ENCODE measurements around the gene PRMT1.

Gene PRMT1

GRCh38 chr19:49658566-49659442 lies 18.3 kb upstream of the PRMT1 start:
- Histone ChIP-seq H3K9me3 (ENCODE audit: control insufficient read depth in 2 of 2, low read length in 2 of 2) (no peaks in the 10 kb centered on the region), H3K27ac (ENCODE audit: low read depth in 2 of 2, low read length in 2 of 2) (no peak overlapping the region), H3K36me3 (ENCODE audit: control insufficient read depth in 2 of 2, insufficient read depth in 2 of 2, low read length in 2 of 2) (peaks cover 53 to 74% of the 10 kb centered on the region in 2 donors)

GRCh38 chr19:49660338-49660961 lies 16.6 kb upstream of the PRMT1 start:
- Histone ChIP-seq H3K27ac (ENCODE audit: low read depth in 2 of 2, low read length in 2 of 2) (no peak overlapping the region), H3K9ac (ENCODE audit: low read depth in 1 of 2, low read length in 2 of 2) (no peak overlapping the region), H3K36me3 (ENCODE audit: control insufficient read depth in 2 of 2, insufficient read depth in 2 of 2, low read length in 2 of 2) (peaks cover 41 to 60% of the 10 kb centered on the region in 2 donors), H3K4me1 (ENCODE audit: control insufficient read depth in 2 of 2, insufficient read depth in 2 of 2, low read length in 2 of 2) (peaks cover 8 to 9% of the 10 kb centered on the region in 2 donors), H3K4me3 (ENCODE audit: low read length in 2 of 2) (no peak overlapping the region), H3K27me3 (ENCODE audit: control insufficient read depth in 2 of 2, insufficient read depth in 2 of 2, low read length in 2 of 2) (no peaks in the 10 kb centered on the region), H3K9me3 (ENCODE audit: control insufficient read depth in 2 of 2, low read length in 2 of 2) (no peaks in the 10 kb centered on the region)

More at GRCh38 chr19:49658566-49659442, 18.3 kb upstream of the PRMT1 start:
- Histone ChIP-seq H3K27me3 (ENCODE audit: control insufficient read depth in 2 of 2, insufficient read depth in 2 of 2, low read length in 2 of 2) (no peaks in the 10 kb centered on the region), H3K4me3 (ENCODE audit: low read length in 2 of 2) (no peak overlapping the region), H3K4me1 (ENCODE audit: control insufficient read depth in 2 of 2, insufficient read depth in 2 of 2, low read length in 2 of 2) (peaks cover 0 to 3% of the 10 kb centered on the region in 2 donors), H3K9ac (ENCODE audit: low read depth in 1 of 2, low read length in 2 of 2) (no peak overlapping the region)

GRCh38 chr19:49662011-49662410 lies 15.1 kb upstream of the PRMT1 start:
- H3K4me3 ChIP-seq (ENCODE audit: low read length in 2 of 2) = no peak overlapping the region
- H3K4me1 ChIP-seq (ENCODE audit: control insufficient read depth in 2 of 2, insufficient read depth in 2 of 2, low read length in 2 of 2) = peaks cover 16 to 17% of the 10 kb centered on the region in 2 donors
- no peaks in the 10 kb centered on the region for H3K27me3 ChIP-seq (ENCODE audit: control insufficient read depth in 2 of 2, insufficient read depth in 2 of 2, low read length in 2 of 2)
- H3K9me3 ChIP-seq (ENCODE audit: control insufficient read depth in 2 of 2, low read length in 2 of 2) = no peaks in the 10 kb centered on the region
- no peak overlapping the region for H3K27ac ChIP-seq (ENCODE audit: low read depth in 2 of 2, low read length in 2 of 2)
- no peak overlapping the region for H3K9ac ChIP-seq (ENCODE audit: low read depth in 1 of 2, low read length in 2 of 2)
- H3K36me3 ChIP-seq (ENCODE audit: control insufficient read depth in 2 of 2, insufficient read depth in 2 of 2, low read length in 2 of 2) = peaks cover 32 to 45% of the 10 kb centered on the region in 2 donors

- Histone ChIP-seq H3K4me3 (ENCODE audit: low read length in 2 of 2) (peak overlapping the region in 1 of 2 donors; percentile 89), H3K36me3 (ENCODE audit: control insufficient read depth in 2 of 2, insufficient read depth in 2 of 2, low read length in 2 of 2) (peaks cover 25 to 36% of the 10 kb centered on the region in 2 donors), H3K4me1 (ENCODE audit: control insufficient read depth in 2 of 2, insufficient read depth in 2 of 2, low read length in 2 of 2) (peaks cover 16 to 17% of the 10 kb centered on the region in 2 donors), H3K27ac (ENCODE audit: low read depth in 2 of 2, low read length in 2 of 2) (no peak overlapping the region), H3K9ac (ENCODE audit: low read depth in 1 of 2, low read length in 2 of 2) (no peak overlapping the region), H3K27me3 (ENCODE audit: control insufficient read depth in 2 of 2, insufficient read depth in 2 of 2, low read length in 2 of 2) (no peaks in the 10 kb centered on the region), H3K9me3 (ENCODE audit: control insufficient read depth in 2 of 2, low read length in 2 of 2) (no peaks in the 10 kb centered on the region)
Measured at GRCh38 chr19:49663224-49663623, 13.8 kb upstream of the PRMT1 start.

- peak overlapping the region; percentile 84 to 96 for H3K27ac ChIP-seq (ENCODE audit: low read depth in 2 of 2, low read length in 2 of 2)
- H3K4me1 ChIP-seq (ENCODE audit: control insufficient read depth in 2 of 2, insufficient read depth in 2 of 2, low read length in 2 of 2) = peaks cover 16 to 17% of the 10 kb centered on the region in 2 donors
Measured at GRCh38 chr19:49664171-49665035, 12.7 kb upstream of the PRMT1 start.

GRCh38 chr19:49665036-49665350 lies 12.1 kb upstream of the PRMT1 start:
- Histone ChIP-seq H3K4me3 (ENCODE audit: low read length in 2 of 2) (peak overlapping the region; percentile 89 to 98), H3K27ac (ENCODE audit: low read depth in 2 of 2, low read length in 2 of 2) (peak overlapping the region; percentile 84 to 96), H3K36me3 (ENCODE audit: control insufficient read depth in 2 of 2, insufficient read depth in 2 of 2, low read length in 2 of 2) (peaks cover 11 to 21% of the 10 kb centered on the region in 2 donors), H3K9ac (ENCODE audit: low read depth in 1 of 2, low read length in 2 of 2) (peak overlapping the region; percentile 78 to 86), H3K4me1 (ENCODE audit: control insufficient read depth in 2 of 2, insufficient read depth in 2 of 2, low read length in 2 of 2) (peaks cover 16 to 17% of the 10 kb centered on the region in 2 donors), H3K27me3 (ENCODE audit: control insufficient read depth in 2 of 2, insufficient read depth in 2 of 2, low read length in 2 of 2) (no peaks in the 10 kb centered on the region), H3K9me3 (ENCODE audit: control insufficient read depth in 2 of 2, low read length in 2 of 2) (no peaks in the 10 kb centered on the region)

More at GRCh38 chr19:49664171-49665035, 12.7 kb upstream of the PRMT1 start:
- H3K4me3 ChIP-seq (ENCODE audit: low read length in 2 of 2) = peak overlapping the region; percentile 89 to 98
- H3K27me3 ChIP-seq (ENCODE audit: control insufficient read depth in 2 of 2, insufficient read depth in 2 of 2, low read length in 2 of 2) = no peaks in the 10 kb centered on the region
- H3K9me3 ChIP-seq (ENCODE audit: control insufficient read depth in 2 of 2, low read length in 2 of 2) = no peaks in the 10 kb centered on the region
- H3K36me3 ChIP-seq (ENCODE audit: control insufficient read depth in 2 of 2, insufficient read depth in 2 of 2, low read length in 2 of 2) = peaks cover 16 to 27% of the 10 kb centered on the region in 2 donors
- peak overlapping the region; percentile 78 to 86 for H3K9ac ChIP-seq (ENCODE audit: low read depth in 1 of 2, low read length in 2 of 2)

- no peaks in the 10 kb centered on the region for H3K27me3 ChIP-seq (ENCODE audit: control insufficient read depth in 2 of 2, insufficient read depth in 2 of 2, low read length in 2 of 2)
- peaks cover 16 to 17% of the 10 kb centered on the region in 2 donors for H3K4me1 ChIP-seq (ENCODE audit: control insufficient read depth in 2 of 2, insufficient read depth in 2 of 2, low read length in 2 of 2)
- peaks cover 8 to 17% of the 10 kb centered on the region in 2 donors for H3K36me3 ChIP-seq (ENCODE audit: control insufficient read depth in 2 of 2, insufficient read depth in 2 of 2, low read length in 2 of 2)
- H3K4me3 ChIP-seq (ENCODE audit: low read length in 2 of 2) = peak within 1 kb of the TSS; percentile 89 to 98
- H3K9me3 ChIP-seq (ENCODE audit: control insufficient read depth in 2 of 2, low read length in 2 of 2) = no peaks in the 10 kb centered on the region
- H3K27ac ChIP-seq (ENCODE audit: low read depth in 2 of 2, low read length in 2 of 2) = peak within 1 kb of the TSS; percentile 84 to 96
- peak within 1 kb of the TSS; percentile 78 to 86 for H3K9ac ChIP-seq (ENCODE audit: low read depth in 1 of 2, low read length in 2 of 2)
Measured at GRCh38 chr19:49665351-49666119, 11.5 kb upstream of the PRMT1 start, which contains the start of the genes BCL2L12 and IRF3. BCL2L12 (plus strand) TSS chr19:49665933; CDS start chr19:49666693, 760 bp downstream. IRF3 (minus strand) TSS chr19:49665857; CDS start chr19:49664838, 1,019 bp downstream.

- H3K27ac ChIP-seq (ENCODE audit: low read depth in 2 of 2, low read length in 2 of 2) = peak overlapping the region; percentile 84 to 96
- H3K36me3 ChIP-seq (ENCODE audit: control insufficient read depth in 2 of 2, insufficient read depth in 2 of 2, low read length in 2 of 2) = peaks cover 8 to 16% of the 10 kb centered on the region in 2 donors
- peaks cover 16 to 17% of the 10 kb centered on the region in 2 donors for H3K4me1 ChIP-seq (ENCODE audit: control insufficient read depth in 2 of 2, insufficient read depth in 2 of 2, low read length in 2 of 2)
- no peaks in the 10 kb centered on the region for H3K27me3 ChIP-seq (ENCODE audit: control insufficient read depth in 2 of 2, insufficient read depth in 2 of 2, low read length in 2 of 2)
- no peaks in the 10 kb centered on the region for H3K9me3 ChIP-seq (ENCODE audit: control insufficient read depth in 2 of 2, low read length in 2 of 2)
- peak overlapping the region; percentile 42 to 86 for H3K9ac ChIP-seq (ENCODE audit: low read depth in 1 of 2, low read length in 2 of 2)
- peak overlapping the region; percentile 89 to 98 for H3K4me3 ChIP-seq (ENCODE audit: low read length in 2 of 2)
Measured at GRCh38 chr19:49666120-49666444, 11.0 kb upstream of the PRMT1 start.

GRCh38 chr19:49667473-49667872 lies 9.6 kb upstream of the PRMT1 start:
- Histone ChIP-seq H3K36me3 (ENCODE audit: control insufficient read depth in 2 of 2, insufficient read depth in 2 of 2, low read length in 2 of 2) (peaks cover 0 to 4% of the 10 kb centered on the region in 2 donors), H3K27ac (ENCODE audit: low read depth in 2 of 2, low read length in 2 of 2) (no peak overlapping the region), H3K27me3 (ENCODE audit: control insufficient read depth in 2 of 2, insufficient read depth in 2 of 2, low read length in 2 of 2) (no peaks in the 10 kb centered on the region), H3K4me3 (ENCODE audit: low read length in 2 of 2) (no peak overlapping the region), H3K4me1 (ENCODE audit: control insufficient read depth in 2 of 2, insufficient read depth in 2 of 2, low read length in 2 of 2) (peaks cover 19 to 21% of the 10 kb centered on the region in 2 donors), H3K9ac (ENCODE audit: low read depth in 1 of 2, low read length in 2 of 2) (no peak overlapping the region), H3K9me3 (ENCODE audit: control insufficient read depth in 2 of 2, low read length in 2 of 2) (no peaks in the 10 kb centered on the region)
